NOMO-1 treated with dmso at 0.1 percent for 144 hours (cell line): Measurements from ENCODE around the gene RBM19.

Source experiments
- DNase-seq: peaks from one replicate; lab custom pipeline; 2025; ENCODE audit not compliant: unreplicated experiment; lab: John Stamatoyannopoulos, UW

The RBM19 gene

GRCh38 chr12:113860950-113861349, 105.2 kb downstream of the RBM19 start:
- peak; percentile 75 for DNase-seq

GRCh38 chr12:113860059-113860820, 105.9 kb downstream of the RBM19 start:
- no peak for DNase-seq

GRCh38 chr12:113858841-113859386, 107.2 kb downstream of the RBM19 start:
- DNase-seq = peak; percentile 21

- no peak for DNase-seq
Measured at GRCh38 chr12:113857371-113857770, 108.8 kb downstream of the RBM19 start.

GRCh38 chr12:113855998-113856397, 110.1 kb downstream of the RBM19 start:
- DNase-seq = no peak

GRCh38 chr12:113854385-113855142, 111.6 kb downstream of the RBM19 start:
- no peak for DNase-seq

- DNase-seq = no peak
Measured at GRCh38 chr12:113853491-113853890, 112.6 kb downstream of the RBM19 start.

GRCh38 chr12:113852695-113853490, 113.2 kb downstream of the RBM19 start:
- no peak for DNase-seq

GRCh38 chr12:113852264-113852663, 113.9 kb downstream of the RBM19 start:
- no peak for DNase-seq

GRCh38 chr12:113850309-113851056, 115.6 kb downstream of the RBM19 start:
- no peak for DNase-seq

GRCh38 chr12:113847856-113848255, 118.3 kb downstream of the RBM19 start:
- DNase-seq = no peak

GRCh38 chr12:113846883-113847755, 119.0 kb downstream of the RBM19 start:
- DNase-seq = peak; percentile 15

- DNase-seq = no peak
Measured at GRCh38 chr12:113845900-113846674, 120.0 kb downstream of the RBM19 start.

- DNase-seq = no peak
Measured at GRCh38 chr12:113844495-113845210, 121.5 kb downstream of the RBM19 start.

- no peak for DNase-seq
Measured at GRCh38 chr12:113842699-113843098, 123.4 kb downstream of the RBM19 start.

GRCh38 chr12:113841786-113842185, 124.3 kb downstream of the RBM19 start:
- no peak for DNase-seq

- DNase-seq = no peak
Measured at GRCh38 chr12:113840401-113841042, 125.6 kb downstream of the RBM19 start.

- DNase-seq = no peak
Measured at GRCh38 chr12:113838896-113839295, 127.2 kb downstream of the RBM19 start.
